Astrocyte of the spinal cord (primary cell): Measurements from ENCODE around the gene CACNA1S.

Source experiments
- DNase-seq: peaks from one replicate; pipeline ENCODE4 v3.0.0; 2011; ENCODE audit warnings: low read depth, low spot score
- H3K4me3 ChIP-seq: 2 replicates; pipeline ENCODE4 v1.5.1; 2011; ENCODE audit warnings: low read depth, mild to moderate bottlenecking, low read length, moderate library complexity
- in situ Hi-C: cut with HindIII; loops from 2 replicates; pipeline ENCODE4 v1.10.0; 2017; ENCODE audit warnings: low sequenced_read_pairs
- TF ChIP-seq, protein P1 (sequence below): IDR thresholded peaks from 2 replicates; pipeline ENCODE4 v1.5.1; 2012; ENCODE audit warnings: low read depth, mild to moderate bottlenecking, low read length, inconsistent platforms

Gene CACNA1S

DNA sequence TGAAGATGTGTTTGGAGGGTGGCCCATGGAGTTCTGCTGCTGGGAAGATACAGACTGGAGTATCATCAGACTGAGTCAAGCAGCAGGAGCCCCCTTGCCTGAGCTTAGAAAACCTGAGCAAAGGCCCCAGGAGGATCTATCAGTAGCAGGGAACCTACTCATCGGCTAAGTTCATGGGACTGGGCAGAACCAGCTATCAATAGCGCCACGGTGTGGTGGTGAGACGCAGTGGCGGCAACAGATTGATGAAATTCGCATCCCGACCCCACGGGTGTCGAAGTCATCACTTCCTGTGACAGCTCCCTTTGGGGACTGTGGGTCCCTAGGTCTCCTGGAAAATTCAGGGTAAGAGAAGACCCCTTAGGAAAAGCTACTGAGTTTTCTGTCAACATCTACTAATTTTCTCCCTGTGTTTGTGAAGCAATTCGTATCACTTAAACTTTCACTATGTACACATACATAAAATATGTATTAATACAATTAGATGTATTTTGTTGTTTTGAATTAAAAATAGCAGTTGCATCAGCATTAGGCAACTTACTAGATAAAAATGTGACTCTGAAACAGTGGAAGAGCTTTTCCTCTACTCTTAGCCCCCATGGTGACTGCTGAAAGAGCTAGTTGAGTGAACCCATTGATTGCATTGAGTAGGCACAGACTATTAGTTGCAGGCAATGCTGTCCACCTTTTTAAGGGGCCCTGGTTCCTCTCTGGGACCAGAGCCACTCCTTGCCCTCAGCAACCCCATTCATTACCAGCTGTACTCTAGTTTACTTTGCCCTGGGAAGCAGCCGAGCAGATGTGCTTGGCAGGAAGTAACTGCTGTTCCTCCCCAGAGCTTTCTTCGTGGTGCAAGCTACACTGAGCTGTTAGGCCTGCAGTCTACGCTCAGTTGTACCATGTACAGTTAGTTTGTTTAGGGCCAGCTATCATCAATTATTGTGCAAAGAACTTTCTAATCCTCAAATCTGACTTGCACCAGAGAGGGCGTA is 7.3 kb upstream of the CACNA1S start:
- no peak overlapping the region for H3K4me3 ChIP-seq
- peak; percentile 15 for DNase-seq
- in situ Hi-C loops, result no loop called here
- TF ChIP-seq, protein P1, sequence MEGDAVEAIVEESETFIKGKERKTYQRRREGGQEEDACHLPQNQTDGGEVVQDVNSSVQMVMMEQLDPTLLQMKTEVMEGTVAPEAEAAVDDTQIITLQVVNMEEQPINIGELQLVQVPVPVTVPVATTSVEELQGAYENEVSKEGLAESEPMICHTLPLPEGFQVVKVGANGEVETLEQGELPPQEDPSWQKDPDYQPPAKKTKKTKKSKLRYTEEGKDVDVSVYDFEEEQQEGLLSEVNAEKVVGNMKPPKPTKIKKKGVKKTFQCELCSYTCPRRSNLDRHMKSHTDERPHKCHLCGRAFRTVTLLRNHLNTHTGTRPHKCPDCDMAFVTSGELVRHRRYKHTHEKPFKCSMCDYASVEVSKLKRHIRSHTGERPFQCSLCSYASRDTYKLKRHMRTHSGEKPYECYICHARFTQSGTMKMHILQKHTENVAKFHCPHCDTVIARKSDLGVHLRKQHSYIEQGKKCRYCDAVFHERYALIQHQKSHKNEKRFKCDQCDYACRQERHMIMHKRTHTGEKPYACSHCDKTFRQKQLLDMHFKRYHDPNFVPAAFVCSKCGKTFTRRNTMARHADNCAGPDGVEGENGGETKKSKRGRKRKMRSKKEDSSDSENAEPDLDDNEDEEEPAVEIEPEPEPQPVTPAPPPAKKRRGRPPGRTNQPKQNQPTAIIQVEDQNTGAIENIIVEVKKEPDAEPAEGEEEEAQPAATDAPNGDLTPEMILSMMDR, result peak; percentile 79

DNA sequence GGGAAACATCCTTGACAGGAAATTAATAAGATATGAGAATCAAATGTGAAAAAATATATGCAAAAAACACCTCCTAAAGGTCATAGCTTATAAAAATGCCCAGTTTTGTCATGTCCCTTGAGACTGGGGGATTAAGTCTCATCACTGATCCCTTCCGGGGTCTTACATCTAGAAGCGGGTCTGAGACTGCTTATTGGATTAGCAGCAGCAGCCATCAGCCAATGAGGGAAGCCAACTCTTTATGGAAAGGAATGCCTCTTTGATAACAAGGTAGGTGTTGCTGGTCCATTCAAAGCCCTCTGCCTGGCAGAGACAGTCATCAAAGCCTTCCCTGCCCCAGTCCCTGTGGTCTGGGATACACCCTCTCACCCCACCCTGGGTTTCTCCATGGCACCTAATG is 3.9 kb upstream of the CACNA1S start:
- TF ChIP-seq, protein P1, result no peak
- H3K4me3 ChIP-seq, result no peak overlapping the region
- DNase-seq, result no peak
- in situ Hi-C loops, result no loop called here

DNA sequence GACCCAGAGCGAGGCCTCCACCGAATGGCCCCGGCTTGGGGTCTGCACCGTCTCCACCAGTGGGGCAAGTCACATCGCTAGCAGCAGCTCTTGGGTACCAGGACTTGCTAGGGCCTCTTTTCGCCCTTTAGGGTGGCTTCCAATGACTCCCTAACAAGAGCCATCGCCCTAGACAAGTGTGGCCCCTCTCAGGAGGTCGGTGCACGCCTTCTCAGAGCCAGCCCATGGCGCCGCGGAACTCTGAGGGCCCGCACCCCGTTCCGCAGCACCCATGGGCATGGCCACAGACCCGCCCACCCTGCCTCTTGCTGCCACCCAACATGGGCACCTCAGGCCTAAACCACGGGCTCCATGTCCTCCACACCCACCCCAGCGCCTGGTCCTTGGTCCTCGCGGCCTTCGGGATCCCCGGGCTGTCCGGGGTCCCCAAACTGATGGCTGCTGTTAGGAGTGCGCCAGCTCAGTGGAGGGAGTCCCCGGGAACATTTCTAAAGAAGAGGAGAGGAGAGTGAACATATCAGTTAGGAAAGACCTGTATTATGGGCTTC is 3.2 kb upstream of the CACNA1S start:
- in situ Hi-C loops, result no loop called here
- TF ChIP-seq, protein P1, result no peak
- no peak overlapping the region for H3K4me3 ChIP-seq
- DNase-seq, result no peak

DNA sequence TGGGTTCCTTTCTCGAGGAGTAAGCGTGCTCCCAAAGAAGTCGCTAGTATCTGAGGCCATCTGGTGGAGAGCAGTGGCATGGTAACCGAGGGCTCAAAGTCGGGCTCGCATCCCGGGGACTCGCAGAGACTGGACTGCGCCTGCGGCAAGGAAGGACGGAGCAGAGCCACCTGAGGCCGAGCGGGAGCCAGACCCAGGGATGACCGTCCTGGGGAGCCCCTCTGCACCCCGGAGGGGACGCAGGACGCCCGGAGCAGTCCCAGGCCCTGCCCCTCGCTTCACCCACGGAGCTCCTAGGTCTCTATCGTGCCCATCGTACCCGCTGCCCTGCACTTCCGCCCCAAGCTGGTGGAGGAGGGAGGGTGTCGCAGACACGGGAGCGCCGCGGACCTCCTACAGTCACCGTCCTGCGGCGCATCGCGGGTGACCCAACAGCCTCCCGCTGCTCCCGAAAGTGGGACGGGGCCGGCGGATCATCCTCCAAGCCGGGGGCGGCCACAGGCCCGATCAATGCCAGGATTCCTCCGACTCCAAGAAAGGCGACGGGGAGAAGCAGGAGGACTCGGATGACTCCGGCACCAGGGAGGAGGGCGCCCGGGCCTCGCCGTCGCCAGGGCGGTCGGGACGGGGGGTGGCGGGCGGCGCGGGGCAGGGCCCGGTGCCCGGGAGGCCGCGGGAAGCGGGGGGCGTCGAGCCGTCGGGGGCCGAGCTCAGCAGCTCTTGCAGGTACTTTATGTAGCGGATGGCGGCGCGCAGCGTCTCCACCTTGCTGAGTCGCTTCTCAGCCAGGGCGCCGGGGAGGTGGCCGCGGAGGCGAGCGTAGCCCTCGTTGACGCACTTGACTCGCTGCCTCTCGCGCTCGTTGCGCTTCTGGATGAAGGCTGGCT is 2.3 kb upstream of the CACNA1S start:
- H3K4me3 ChIP-seq, result peak overlapping the region; percentile 54
- in situ Hi-C loops, result no loop called here
- peak; percentile 87 for DNase-seq
- TF ChIP-seq, protein P1, result peak; percentile 88

DNA sequence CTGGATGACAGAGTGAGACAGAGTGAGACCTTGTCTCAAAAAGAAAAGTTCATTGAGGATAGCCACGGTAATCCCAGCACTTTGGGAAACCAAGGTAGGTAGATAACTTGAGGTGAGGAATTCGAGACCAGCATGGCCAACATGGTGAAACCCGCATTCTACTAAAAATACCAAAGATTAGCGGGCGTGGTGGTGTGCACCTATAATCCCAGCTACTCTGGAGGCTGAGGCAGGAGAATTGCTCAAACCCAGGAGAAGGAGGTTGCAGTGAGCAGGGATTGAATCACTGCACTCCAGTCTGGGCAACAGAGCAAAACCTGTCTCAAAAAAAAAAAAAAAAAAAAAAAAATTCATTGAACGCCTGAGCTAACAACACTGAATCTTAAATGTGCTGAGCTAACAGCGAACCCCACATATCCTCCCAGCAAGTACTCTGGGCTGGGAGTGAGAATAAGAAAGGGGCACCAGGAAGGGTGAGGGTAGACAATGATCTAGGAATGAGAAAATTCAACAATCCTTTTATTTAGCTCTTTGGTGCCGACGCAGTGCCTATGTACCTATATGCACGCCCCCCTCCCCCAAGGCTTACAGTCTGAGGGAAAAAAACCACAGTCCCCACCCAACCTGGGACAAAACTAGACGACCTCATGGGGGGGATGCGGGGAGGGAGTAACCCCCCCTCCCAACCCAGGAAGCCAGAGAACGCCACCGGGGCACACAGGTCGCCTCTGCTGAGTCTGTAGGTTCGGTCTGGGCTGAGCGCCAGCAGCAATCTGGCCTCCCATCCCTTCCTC is 1.4 kb upstream of the CACNA1S start:
- TF ChIP-seq, protein P1, result no peak
- peak overlapping the region; percentile 54 for H3K4me3 ChIP-seq
- in situ Hi-C loops, result no loop called here
- no peak for DNase-seq
